GM19025 (cell line): ENCODE results near the gene NAP1L4.

Experiments
- ATAC-seq: cut with Tn5 transposase; IDR thresholded peaks from one replicate; pipeline ENCODE4 v1.9.1; 2021; ENCODE audit warnings: mild to moderate bottlenecking, low read depth, moderate library complexity; ENCODE audit not compliant: unreplicated experiment

NAP1L4 gene

GRCh38 chr11:2927851-2928604, 64.1 kb downstream of the NAP1L4 start:
- no peak for ATAC-seq

DNA sequence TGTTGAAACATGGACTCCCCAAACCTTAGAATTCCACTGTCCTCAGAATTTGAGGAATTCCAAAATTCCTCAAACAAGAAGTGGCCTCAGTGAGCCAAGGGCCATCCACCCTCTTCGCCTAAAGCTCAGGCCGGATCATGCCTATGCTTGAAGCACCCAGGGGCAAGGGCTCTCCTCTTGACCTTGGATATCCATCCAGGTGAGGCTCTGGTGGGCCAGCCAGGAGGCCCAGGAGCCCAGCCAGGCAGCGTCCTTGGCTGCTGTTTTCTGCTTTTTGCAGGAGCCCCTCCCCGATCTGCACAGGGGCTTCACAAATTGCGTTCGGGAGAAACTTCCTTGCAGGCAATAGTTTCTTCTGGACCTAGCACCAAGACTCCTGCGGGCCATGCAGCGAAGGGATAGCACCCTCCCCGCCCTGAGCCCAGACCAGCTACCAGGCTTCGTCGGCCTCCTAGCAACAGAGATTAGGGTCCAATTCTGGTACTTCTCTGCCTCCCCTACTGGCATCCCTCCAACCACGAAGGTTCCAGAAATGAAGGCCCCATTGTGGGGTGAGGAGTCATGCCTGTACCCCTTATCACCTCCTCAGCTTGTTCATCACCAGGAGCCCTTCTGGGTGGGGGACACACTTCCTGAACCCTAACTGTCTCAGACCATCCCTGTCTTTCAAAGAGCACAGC, 64.9 kb downstream of the NAP1L4 start:
- ATAC-seq: no peak

DNA sequence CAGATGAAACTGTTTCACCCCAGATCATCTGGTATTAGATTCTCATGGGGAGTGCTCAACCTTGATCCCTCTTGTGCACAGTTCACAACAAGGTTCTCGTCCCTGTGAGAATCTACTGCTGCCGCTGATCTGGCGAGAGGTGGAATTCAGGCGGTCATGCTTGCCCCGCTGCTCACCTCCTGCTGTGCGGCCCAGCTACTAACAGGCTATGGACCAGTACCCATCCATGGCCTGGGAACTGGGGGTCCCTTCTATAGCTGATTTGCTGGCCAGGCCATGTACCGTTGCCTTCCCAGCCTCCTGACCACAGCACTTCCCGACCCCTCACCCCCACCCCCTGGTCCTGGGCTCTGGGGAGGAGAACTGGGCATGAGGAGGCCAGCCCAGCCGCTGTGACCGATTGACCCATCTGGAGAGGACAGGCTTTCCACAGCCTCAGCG, 65.5 kb downstream of the NAP1L4 start:
- ATAC-seq: no peak

GRCh38 chr11:2924821-2925675, 67.1 kb downstream of the NAP1L4 start:
- ATAC-seq: no peak

GRCh38 chr11:2924381-2924780, 67.7 kb downstream of the NAP1L4 start:
- ATAC-seq: no peak

DNA sequence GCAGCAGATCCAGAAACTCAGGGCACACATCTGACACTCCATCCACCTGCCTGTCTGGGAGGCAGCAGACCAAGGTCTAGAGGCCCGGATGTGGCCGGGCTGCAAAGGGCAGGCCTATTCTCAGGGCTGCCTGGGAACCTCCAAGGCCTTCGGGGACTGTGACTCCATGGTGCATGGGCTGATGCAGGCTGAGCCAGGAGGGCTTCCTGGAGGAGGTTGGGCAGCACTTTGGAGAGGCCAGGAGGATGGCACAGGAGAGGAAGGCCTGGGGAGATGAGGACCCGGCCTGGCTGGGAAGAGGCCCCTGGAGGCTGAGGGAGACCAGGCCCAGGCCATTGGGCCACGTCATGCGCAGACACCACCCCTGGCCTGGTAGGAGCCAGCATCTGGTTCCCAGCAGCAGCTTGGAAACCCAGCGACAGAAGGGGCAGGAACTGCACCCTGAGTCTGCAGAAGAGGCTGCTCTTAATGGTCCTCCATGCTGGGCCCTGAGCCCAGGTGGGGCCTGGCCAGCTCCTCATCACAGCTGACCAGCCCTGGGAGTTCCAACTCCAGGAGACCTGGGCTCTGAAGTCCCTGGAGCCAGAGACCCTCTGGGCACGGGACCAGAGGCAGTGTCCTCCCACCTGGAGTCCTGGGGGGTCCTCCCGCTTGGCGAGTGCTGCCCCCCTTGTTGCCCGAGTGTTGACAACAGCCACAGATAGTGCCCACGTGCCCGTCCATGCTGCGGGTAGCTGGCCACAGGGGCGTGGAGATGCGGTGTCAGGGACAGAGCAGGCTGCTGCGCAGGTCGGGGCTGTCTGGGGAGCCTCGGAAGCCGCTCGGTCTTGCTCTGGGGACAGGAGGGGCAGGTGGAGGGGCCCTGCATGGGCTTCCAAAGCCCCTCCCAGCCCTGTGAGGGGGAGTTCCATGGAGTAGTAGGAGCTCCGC, 68.4 kb downstream of the NAP1L4 start:
- no peak for ATAC-seq

- ATAC-seq: no peak
Observed at GRCh38 chr11:2922655-2923054, 69.5 kb downstream of the NAP1L4 start.

GRCh38 chr11:2921742-2922493, 70.2 kb downstream of the NAP1L4 start:
- no peak for ATAC-seq

DNA sequence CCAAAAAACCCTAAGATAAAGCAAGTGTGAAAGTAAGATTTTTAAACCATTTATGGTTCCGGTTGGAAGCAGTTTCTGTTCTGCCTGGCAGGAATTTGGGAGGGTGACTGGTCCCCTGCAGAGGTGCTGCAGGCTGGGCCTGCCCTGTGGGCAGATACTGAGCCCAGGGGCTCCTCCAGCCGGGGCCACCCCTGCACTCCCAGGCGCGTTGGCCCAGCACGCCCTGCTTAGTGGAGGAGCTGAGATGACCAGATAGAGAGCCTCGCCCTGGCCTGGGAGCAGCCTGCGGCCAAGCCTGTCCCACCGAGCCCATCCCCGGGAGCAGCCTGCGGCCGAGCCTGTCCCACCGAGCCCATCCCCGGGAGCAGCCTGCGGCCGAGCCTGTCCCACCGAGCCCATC, 70.9 kb downstream of the NAP1L4 start:
- no peak for ATAC-seq

DNA sequence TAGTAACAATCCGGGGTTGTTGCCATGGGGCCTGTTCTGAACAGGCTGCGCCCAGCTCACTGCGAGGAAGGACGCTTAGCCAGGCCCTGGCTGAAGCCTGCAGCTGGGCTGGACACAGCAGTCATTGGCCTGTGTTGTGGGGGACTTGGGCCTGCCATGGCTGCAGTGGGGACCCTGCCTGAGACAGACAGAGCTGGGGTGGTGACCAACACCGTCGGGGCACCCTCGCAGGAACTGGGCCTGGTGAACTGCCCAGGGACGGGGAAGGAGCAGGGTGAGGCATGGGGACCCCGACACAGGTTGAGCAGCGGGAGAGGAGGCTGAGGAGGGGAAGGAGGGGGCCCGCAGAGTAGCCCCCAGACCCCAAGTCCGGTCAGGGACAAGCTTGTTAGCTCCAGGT, 71.8 kb downstream of the NAP1L4 start:
- no peak for ATAC-seq

DNA sequence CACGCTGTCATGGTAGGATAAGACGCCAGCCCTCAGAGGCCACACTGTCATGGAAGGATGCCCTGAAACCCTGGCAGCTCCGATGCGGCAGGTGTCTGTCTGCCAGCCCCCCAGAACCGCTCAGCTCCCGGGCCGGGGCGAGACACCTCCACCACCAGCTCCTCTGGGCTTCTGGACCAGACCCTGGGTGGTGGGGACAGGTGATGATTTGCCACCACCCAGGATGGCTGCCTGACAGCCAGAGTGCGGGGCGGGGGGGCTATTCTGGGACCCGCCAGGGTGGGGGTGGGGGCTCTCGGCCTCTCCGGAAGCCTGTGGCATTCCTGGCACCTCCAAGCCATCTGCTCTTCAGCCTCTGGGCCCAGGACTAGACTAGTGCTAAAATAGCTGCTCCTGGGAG, 72.3 kb downstream of the NAP1L4 start:
- ATAC-seq: no peak

DNA sequence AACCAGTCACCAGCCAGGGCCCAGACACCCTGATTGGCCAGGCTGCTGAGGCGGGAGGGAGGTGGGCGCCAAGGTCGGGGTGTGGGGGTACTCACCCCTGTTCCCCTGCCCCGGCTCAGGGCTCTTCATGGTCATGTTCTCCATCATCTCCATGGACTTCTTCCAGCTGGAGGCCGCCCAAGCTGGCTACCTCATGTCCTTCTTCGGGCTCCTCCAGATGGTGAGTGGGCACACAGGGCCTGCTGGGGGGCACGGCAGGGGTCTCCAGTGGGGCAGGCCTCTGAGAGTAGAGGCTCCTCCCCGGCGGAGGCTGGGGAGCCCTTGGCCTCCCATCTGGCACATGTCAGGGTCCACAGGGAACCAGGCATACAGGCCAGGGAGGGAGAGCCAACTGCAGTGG, 72.9 kb downstream of the NAP1L4 start:
- no peak for ATAC-seq

DNA sequence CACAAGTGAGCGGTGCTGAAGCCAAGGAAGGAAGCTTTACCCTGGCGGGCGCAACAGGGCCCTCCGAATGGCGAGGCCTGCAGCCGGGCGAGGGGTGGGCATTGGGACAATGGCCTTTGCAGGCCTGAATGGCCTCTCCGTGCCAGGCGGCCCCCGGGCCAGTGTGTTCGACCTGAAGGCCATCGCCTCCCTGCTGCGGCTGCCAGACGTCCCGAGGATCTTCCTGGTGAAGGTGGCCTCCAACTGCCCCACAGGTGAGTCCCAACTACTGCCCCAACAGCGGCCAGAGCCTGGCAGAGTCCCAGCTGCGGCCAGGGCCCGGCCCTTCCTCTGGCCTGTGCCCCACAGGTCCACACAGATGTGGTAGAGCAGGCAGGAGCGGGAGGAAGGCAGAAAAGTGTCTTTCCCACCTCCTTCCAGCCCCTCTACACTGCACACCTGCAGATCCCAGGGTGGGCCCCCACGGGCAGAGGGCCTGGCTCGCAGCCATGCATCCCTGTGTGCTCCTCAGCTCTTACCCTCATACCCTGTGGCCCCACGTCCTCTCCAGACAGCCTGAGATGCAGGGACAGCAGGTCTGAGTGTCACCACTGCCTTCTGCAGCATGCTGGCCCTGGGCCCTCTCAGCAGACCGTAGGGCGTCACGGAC, 74.2 kb downstream of the NAP1L4 start:
- no peak for ATAC-seq

DNA sequence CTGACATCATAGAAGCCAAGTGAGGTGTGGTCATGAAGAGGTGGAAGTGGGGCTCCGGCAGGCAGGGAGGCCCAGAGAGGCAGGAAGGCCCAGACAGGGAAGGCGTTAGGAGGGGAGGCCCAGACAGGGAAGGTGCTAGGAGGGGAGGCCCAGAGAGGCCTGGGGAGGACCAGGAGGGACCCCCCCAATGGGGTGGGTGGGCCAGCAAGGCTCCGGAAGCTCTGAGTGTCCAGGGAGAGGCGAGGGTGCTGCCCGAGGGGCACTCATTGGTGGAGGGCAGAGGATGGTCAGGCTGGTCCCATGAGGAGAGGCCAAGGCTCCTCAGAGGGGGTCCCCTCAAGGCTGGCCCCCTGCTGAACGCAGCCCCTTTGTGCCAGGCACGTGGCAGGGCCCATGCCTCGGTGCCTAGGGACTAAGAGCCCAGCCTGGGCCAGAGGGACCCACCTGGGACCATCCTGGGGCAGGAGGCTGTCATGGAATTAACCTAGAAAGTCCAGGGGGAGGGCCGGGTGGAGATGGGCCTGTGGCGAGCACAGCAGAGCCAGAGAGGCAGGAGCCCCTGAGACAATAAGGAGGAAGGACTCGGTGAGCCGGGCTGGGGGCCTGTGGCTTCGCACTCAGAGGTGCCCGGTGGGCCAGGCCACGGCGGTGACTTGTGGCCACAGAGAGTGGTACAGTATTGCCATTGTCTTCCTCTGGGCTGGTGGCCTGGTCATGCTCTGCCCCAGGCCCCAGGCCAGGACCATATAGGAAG, 75.1 kb downstream of the NAP1L4 start:
- ATAC-seq: no peak

DNA sequence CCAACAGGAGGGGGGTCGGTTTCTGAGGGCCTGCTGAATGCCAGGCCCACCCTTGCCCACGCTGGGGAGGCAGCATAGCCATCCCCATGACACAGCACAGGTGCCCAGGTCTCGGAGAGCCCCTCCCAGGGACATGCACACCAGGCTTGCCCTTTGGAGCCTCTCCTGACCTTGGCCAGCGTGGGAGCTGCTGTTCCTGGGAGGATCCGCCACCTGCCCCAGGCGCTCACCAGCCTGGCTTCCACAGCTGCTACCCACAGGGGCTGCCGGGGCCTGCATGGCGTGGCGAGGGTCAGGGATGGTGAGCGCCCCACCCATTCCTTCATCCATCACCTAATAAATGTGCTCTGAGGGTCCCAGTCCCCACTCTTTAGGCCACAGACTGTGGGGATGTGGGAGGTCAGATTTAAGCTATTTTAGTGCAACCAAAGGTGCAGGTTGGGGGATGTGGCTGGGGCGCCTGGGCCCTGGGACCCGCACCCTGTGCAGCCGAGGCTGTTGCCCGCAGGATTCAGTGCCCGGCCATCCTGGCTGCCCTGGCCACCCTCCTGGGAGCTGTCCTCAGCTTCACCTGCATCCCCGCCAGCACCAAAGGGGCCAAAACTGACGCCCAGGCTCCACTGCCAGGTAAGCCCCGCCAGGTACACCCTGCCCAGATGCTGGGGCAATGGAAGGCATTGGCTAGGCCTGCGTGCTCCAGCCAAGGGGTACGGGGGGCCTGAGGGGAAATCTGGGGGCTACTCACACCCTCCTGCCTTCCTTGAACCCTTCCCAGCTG, 75.8 kb downstream of the NAP1L4 start:
- ATAC-seq: no peak

- ATAC-seq: no peak
Observed at GRCh38 chr11:2915473-2915872, 76.7 kb downstream of the NAP1L4 start.

DNA sequence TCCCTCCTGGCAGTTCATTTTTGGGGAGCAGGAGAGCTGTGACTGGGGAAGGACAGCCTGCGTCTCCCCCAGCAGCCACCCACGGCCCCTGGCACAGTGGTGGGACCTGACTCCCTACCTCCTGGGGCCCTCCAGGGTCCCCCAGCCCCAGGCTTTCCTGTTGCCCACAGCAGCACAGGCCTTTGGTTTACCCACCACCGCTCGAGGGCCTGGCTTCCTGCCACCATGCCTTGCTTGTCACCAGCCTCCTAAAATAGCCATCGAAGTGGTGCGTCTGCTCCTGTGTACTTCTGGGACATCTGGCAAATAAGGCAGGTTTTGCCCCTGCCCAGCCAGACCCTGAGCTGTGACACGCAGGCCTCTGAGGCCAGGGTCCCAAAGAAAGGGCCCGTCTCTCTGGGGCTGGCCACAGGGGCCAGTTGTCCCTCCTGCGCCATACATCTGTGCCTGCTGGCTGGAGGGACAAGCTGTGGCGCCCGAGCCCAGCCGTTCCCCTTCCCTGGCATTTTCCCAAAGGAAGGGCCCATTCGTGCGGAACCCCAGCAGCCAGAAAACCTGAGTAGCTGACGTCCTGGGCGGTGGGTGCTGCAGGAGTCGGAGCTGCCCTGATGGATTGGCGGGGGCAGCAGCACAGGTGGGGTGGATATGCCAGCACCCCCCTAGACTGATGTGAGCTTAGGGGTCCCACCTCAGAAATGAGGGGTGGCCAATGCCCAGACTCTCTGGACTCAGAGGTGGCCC, 77.5 kb downstream of the NAP1L4 start:
- no peak for ATAC-seq
